GM21723 (cell line): ENCODE measurements around the gene ZFYVE28.
"Not testable (repeated sequence)": the region's sequence is repeated elsewhere in the genome, so short reads cannot be mapped to it uniquely, and the experiment has no call there.

Experiments used
- ATAC-seq: cut with Tn5 transposase; IDR thresholded peaks from one replicate; pipeline ENCODE4 v1.9.1; 2021; ENCODE audit warnings: mild to moderate bottlenecking, moderate library complexity; ENCODE audit not compliant: unreplicated experiment

The ZFYVE28 gene

DNA sequence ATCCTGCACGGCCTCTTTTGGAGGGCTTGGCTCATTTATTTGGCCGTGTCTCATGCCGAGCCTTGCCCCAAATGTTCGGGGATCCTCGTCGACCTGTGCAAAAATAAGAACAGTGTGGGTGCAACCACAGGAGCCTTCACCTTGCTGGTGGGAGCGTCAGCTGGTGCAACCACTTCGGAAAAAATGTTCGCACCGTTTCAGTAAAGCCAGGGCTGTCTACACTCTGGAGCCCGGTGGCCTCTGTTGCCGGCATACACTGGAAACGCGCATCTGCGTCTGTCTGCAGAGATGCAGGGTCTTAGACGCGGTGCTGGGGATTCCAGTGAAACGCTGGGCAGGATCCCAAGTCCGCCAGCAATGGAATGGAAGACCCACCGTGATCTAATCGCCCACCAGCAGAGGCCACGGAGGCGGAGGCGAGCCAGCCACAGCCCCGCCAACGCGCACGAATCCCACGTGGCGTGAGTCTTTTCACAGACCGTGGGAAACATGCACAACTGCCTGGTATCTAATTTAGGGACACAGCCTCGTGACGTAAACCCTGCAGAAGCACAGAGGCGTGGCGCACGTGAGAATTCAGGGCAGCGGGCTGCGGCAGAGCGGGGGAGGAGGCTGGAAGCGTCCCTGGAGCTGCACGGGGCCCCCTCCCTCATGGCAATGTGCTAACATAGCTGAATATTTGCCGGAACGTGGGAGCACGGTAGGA is 142.7 kb downstream of the ZFYVE28 start:
- no peak for ATAC-seq

DNA sequence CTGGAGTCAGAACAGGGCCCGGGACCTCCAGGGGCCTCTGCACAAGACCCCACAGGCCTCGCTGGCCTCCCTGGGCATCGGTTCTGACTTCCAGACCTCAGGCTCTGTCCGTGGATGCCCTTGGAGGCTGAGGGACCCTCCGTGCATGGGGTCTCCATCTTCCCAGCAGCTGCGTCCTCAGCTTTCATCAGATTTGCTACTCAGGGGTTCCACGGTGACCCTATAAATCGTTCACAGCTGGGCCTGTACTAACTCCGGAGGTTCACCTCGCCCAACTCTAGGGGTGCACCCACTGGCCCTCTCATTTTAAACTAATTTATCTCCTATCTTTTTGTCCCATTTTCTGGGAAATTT is 143.4 kb downstream of the ZFYVE28 start:
- ATAC-seq, result not testable (repeated sequence)

DNA sequence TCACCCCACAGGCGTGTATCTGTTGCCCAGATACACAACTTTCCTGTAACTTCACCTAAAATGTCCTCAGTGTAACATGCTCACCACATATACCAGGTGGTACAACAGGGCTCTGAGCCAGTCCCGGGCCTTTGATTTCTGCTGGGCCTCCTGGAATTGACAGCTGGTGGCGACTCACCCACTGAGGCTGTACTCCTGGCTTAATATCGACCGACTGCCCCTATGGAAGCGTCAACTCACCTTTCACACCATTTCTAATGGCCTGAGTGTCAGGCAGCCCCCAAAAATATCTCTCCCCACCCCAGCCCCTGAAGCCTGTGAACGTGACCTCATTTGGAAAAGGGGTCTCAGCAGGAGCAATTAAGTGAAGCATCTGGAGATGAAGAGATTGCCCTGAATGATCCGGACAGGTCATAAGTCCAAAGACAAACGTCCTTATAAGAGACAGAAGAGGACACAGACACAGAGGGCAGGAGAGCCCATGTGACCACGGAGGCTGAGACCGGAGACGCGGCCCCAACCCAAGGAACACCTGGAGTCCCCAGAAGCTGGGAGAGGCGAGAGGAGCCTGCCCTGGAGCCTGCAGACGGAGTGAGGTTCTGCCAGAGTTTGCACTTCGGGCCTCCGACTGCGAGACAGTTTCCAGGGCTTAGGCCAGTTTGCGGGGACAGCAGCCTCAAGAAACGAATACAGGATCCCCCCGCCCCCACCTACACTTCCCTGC is 144.0 kb downstream of the ZFYVE28 start:
- no peak for ATAC-seq

DNA sequence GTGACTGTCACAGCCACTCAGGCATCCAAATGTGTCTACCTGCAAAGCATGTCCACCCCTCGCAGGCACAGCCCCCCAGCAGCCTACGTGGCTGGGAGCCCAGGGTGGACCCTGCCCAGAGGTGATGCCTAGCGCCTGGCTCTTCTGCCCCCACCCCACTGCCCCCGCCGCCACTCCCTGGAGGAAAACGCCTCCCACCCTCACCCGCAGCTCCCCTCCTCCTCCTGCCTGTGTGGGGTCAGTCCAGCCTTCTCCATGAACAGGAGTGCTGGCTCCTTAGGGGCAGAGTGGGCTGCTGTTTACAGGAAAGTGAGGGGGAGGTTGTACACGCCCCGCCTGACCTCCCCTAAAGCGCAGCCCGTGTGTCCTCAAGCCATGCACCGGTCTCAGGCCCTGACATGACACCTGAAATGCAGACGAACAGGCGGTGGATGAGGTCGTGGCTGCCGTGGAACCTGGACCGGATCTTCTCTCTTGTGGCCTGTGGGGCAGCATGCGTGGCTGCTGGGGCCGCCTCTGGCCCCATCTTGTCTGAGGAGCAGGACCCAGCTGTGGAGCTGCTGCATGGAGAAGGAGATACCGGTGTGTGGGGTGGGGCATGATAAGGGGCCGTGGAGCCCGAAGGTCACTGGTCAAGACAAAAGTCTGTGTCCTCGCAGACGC is 144.7 kb downstream of the ZFYVE28 start:
- ATAC-seq, result no peak

DNA sequence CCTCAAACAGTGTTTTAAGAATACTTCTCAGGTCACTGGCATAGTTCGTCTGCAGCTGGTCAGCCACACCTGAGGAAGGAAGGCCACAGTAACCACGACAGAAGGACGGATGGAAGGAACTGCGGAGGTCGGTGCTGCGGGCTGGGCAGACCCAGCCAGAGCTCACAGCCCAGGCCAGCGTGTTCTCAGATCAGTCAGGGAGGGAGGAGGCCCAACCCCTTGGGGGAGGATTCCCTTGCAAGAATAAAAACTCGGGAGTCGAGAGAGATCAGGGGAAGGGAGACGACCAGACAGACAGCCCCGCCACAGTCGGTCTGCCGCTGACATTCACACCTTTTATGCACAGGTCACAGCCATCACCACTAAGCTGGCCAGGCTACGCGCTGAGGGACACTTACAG is 145.2 kb downstream of the ZFYVE28 start:
- ATAC-seq, result no peak

DNA sequence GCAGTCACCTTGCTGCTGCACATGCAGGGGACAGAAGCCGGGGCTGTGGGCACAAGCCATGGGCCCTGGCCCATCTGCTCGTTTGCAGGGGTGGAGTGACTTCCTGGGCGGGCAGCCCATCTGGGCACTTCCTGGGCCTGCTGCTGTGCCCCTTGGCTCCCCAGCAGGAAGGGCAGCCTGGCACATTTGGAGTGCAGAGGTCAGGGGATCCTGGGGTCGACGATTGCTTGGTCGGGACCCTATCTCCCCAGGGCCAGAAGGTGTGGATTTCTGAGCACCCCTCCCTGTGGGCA is 145.7 kb downstream of the ZFYVE28 start:
- no peak for ATAC-seq

DNA sequence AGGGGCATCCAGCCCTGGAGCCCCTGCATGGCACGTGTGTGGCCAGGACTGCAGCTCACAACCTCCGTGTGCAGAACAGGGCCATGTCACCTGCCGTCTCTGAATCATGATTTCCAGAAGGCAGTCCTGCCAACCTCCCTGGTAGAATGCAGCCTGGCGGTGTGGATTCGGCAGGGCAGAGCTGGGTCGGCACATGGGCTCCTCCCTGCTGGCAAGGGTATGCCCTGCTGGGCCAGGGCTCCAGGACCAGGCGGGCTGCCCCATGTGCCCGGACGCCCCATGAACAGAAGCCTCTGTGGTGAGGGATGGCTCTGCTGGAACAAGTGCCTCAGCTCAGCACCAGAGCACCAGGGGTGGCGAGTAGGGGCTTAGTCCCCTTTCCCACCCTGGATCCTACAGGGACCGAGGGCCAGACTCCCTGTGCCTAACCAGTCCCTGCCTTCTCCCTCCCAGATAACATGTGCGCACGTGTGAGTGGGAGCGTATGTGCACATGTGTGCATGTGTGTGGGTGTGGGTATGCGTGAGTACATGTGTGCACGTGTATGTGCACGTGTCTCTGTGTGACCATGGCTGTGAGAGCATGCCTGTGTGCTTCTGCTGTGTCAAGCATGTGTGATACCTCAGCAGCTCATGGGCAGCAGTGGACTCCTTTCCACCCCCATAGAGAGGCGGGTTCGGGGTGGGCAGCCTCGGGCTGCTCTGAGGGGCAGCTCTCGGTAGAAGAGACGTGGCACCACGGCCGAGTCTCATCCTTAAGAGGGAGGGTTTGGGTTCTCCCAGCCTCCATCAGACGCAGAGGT is 146.2 kb downstream of the ZFYVE28 start:
- no peak for ATAC-seq

DNA sequence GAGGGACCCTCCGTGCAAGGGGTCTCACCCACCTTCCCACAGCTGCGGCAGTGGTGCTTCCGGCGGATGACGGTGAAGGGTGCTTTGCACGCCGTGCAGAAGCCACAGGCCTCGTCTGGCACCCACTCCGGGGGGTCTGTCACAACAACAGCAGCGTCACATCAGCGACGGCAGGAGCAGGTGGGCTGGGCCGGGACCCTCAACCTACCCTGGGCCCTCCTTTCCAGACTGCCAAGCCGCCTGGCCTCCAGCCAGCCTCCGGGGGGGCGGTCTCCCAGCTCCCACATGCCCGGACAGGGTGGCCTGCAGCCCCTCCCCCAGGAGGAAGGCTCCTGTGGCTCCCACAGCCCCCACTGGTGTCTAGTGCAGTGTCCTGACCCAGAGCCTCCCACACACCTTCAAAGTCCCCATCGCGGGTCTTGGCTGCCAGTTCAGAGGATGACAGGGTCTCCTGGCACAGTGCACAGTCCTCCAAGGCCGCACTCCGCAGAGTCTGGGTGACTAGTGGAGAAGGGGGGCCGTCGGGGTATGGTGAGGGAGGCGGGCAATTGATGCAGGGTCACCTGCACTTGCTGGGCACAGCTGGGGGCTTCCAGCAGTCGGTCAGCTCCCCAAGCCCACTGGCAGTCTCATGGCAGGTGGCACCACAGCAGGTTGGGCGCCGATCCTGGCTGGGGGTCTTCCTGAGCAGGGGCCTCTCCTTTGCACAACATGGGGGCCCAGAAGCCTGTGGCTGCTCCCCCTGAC is 147.0 kb downstream of the ZFYVE28 start:
- no peak for ATAC-seq

DNA sequence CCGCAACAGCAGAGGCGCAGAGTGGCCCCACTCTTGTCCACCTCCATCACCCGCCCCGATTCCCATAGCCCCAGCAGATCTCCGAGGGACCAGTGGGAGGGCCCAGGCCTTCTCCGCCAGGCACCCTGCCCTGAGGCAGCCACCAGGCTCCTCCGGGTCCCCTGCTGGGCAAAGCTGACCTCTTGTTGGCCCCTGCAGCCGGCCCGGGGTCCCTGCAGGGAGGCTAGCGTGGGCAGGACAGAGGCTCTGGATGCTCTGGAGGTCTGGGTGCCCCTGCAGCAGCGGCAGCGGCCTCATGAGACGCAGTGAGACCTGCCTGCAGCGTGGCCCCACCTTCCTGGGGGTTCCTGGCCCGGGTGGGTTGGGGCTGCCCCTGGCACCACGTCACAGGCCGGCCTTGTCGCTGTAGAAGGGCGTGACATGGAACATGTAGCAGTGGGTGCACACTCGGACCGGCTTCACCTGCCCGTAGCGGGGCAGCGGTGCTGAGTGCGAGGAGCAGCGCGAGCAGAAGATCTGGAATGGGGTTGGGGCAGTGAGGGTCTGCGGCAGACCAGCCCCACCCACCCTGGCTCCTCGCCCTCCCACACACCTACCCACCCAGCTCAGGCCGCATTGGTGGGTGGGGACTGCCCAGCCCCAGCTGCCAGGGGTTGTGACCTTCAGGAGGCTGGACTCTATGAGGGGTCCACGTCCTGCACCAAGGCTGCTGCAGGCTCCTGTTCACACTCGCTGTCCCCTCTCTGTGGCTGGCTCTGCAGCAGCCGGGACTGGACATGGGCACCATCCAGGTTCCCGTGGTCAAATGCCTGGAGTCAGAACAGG is 147.9 kb downstream of the ZFYVE28 start:
- ATAC-seq, result no peak

DNA sequence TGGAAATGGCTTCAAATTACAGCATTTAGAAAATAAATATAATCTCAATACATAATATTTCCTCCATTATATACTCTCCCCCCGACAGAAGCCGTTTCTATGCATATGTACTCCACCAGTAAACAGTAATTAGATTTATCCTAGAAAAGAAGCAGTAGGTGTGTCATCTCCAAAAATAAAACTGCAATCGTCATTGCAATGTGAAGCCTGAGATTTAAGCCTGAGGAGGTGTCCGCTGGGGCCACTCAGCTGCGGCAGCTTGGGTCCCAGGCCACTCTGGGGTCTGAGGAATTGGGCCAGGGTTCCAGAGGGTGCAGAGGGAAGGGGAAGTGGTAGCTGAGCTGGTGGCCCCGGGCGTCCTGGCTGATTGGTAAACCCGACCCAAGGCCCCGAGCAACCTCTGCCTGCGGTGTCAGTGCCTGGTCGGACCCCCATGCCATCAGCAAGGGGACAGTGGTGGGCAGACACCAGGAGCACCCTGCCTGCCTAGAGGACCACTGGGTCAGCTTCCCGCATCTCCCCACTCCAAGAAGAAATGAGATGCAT is 148.8 kb downstream of the ZFYVE28 start:
- ATAC-seq, result no peak

DNA sequence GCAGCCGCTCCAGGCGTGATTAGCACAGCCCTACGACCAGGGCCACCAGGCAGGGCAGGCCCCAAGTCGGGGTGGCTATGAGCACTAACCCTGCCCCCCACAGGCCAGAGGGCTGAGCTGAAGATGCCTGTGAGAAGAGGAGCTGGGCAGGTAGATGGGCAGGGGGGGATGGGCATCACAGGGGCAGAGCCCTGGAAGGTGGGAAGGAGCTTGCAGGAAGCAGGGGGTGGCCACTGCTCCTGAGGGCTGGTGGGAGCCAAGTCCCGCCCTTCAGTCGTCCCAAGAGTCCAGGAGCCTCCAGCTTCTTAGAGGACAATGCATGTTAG is 149.3 kb downstream of the ZFYVE28 start:
- ATAC-seq, result no peak

DNA sequence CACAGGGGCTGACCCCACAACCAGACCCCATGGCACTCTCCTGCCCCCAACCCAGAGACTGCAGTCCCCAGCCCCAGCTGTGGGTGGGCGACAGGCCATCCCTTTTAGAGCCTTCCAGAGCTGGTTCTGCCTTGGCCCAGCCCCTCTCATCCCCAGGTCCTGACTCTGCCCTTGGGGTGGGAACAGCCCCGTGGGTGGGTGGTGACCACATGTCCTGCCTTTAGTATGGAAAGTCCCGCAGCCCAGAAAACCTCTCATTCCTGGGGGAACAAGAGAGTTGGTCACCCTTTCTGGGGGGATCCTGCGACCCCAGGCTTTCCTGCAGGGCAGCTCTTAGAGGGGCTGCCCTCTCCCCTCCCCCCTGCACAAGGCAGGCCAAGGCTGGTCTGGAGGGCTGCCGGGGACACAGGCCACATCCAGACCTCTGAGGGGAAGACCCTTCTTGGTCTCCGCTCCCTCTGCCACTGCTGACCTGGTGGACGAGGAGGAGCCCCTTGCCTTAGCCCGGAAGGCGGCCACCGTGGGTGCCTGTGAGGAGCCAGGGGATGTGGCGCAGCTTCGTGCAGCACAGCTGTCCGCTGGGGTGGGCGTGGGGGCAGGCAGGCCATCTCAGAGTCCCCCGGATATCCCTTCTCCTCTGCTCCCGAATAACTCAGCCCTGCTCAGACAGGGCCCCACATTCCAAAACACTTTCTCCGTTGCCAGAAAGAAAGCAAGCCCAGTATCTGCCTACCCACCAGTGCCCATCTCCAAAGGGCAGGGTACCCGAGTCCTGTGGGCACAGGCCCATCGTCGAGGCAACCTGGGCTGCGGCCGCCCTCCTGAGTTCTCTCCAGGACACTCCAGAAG is 149.9 kb downstream of the ZFYVE28 start:
- ATAC-seq, result no peak

DNA sequence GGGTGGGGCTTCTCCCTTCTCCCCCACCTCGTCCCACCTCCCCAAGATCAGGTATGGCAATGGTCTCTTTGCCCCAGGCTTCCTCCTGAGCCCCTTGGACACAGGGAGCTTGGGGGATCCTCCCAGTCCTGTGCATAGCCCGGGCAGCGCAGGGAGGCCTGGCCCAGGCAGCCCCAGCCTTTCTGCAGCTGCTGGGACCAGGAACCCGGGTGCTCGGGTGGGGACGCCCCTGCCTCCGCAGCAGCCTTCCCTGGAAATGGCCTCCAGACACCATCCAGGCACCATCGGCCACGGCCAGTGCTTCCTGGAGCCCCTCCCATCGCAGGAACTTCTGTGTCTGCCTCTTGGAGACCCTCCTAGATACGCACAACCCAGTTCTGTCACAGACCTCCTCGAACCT is 150.6 kb downstream of the ZFYVE28 start:
- no peak for ATAC-seq

DNA sequence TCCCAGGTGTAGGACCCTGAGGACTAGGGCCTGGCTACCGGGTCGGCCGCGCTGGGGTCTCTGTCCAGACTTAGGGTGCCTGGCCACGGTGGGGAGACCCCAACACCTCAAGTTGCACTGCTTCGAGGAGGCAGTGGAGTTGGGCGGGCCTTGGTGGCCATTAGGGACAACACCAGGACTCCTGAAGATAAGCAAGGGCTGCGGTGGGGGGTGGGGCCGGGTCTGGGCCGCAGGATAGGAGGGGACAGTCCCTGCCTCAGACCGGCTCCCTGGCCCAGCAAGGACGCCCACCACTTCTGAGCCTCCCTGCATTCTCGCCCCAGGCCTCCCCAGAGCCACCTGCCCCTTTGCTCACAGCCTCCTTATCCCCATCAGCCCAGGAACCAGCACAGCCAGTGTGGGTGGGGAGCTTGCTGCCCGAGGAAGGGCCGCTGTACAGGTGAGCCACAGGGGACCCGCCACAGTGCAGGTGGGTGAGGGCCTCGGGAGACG is 151.1 kb downstream of the ZFYVE28 start:
- ATAC-seq, result no peak

DNA sequence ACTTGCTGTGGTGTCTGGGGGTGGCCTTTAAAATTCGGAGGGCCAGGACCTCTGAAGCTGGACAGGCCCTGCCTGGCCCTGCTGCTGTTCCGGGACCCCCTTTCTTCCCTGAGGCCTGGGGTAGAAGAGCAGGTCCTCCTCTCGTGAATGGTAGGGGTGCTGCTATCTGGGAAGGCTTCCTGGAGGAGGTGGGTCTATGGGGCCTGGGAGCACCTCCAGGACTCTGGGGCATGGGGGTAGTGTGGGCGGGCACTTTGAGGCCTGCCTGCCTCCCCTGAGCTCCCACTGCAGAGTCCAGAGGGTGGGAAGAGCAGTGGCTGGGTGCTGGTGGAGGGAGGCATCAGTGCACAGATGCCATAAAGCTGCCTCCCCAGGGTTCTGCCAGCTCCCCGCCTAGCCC is 151.6 kb downstream of the ZFYVE28 start:
- ATAC-seq, result no peak

DNA sequence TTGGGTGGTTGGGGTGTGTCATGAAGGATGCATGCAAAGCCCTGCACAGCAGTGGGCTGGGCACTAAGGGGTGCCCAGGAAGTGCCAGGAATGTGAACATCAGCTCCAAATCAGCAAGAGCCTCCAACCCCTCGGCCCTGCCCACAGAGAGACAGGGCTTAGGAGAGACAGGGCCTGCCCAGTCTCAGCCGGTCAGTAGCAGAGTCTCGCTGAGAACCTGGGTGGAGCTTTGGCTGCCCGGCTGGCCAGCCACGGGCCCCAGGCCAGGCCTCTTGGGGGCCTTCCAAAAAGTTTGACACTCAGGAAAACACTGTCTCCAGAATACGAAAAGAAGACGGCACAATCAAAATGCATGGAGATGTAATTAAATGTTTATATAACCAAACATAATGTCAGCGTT is 152.3 kb downstream of the ZFYVE28 start:
- no peak for ATAC-seq

DNA sequence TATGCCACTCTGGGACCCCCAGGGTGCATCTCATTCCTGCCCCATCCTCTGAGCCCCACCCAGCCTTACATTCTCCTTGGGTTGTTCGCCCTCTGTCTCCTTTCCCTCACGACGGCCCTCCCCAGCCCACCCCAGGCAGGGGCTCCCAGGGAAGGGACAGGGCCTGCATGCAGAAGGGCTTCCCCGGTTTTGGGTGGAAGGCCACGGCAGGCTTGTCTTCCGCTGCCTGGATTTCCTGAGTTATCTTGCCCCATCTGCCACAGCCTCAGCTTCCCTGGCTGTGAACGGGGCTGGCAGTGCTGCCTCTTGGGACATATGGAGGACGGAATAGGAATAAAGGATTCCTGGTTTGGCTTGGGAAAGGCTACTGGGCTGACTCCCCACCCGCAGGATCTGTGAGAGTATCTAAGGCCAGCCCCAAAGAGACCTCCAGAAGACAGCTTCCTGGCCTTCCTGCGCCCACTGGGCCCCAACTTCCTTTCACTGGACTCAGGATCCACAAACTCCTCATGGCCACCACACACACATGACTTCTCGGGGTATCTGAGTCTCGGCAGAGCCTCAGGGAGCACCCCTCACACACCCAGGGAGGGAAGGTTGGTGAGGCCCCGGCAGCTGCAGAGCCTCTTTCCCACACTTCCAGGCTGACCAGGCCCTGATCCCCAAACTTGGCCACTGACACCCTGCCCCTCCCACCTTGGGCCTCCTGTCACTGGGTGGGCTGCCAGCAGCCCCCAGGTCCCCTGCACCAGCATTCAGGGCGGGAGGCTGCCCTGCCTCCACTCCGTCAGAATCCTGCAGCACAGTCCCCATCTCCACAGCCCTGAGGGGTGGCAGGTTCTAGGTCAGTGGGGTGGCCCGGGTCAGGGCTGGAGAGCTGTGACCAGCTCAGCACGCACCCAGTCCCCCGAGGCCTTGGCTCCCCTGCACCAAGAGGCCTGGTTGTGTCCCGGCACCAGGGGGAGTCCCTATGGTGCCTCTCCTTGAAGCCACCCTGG is 153.0 kb downstream of the ZFYVE28 start:
- no peak for ATAC-seq
